GM10248 (cell line): ENCODE data around the gene RFTN1.
A peak's percentile ranks its signal among the peaks of the same experiment; 100 is the strongest.

Experiments
- CTCF ChIA-PET: fragments of 300-600 bp; sonication (Branson Sonifier 250); formaldehyde crosslinking; extraction: SDS; loops from one replicate; lab custom pipeline; 2021; ENCODE audit warnings: antibody characterized with exemption; lab: Yijun Ruan, JAX
- POLR2A ChIA-PET: fragments of 350-650 bp; sonication (Branson Sonifier 250); formaldehyde crosslinking; extraction: SDS; loops from one replicate; lab custom pipeline; 2020; ENCODE audit warnings: antibody characterized with exemption; lab: Yijun Ruan, JAX
- DNase-seq: peaks from one replicate; pipeline ENCODE4 v3.0.0; 2012; ENCODE audit errors: extremely low spot score
- CTCF ChIP-seq: IDR thresholded peaks from 2 replicates; pipeline ENCODE4 v1.5.1; 2012; ENCODE audit warnings: mild to moderate bottlenecking, low read depth; ENCODE audit errors: extremely low read depth, missing control alignments, control extremely low read depth

Gene RFTN1

GRCh38 chr3:16506451-16506850 is 7.0 kb downstream of the RFTN1 start:
- no peak for DNase-seq
- POLR2A ChIA-PET = no interaction called here
- TF ChIP-seq CTCF = no peak
- CTCF ChIA-PET = interaction anchor here (1.4 to 2.0 kb wide), 3 partner anchors 22 to 191 kb away, joined by 3 to 6 read pairs (median 4); no protein-coding TSS in a partner anchor

GRCh38 chr3:16504692-16505091 is 8.8 kb downstream of the RFTN1 start:
- POLR2A ChIA-PET = interaction anchor here (0.6 to 1.8 kb wide), 5 partner anchors 8 to 22 kb away, joined by 3 to 7 read pairs (median 3); no protein-coding TSS in a partner anchor
- no peak for TF ChIP-seq CTCF
- CTCF ChIA-PET = interaction anchor here (0.9 to 2.6 kb wide), 13 partner anchors 8 to 214 kb away, joined by 3 to 12 read pairs (median 5); partner anchors contain the start of gene RFTN1
- no peak for DNase-seq

- peak; percentile 63 for DNase-seq
- POLR2A ChIA-PET = interaction anchor here (0.6 to 1.8 kb wide), 4 partner anchors 8 to 22 kb away, joined by 3 to 7 read pairs (median 4); no protein-coding TSS in a partner anchor
- no peak for TF ChIP-seq CTCF
- CTCF ChIA-PET = interaction anchor here (0.8 to 2.6 kb wide), 14 partner anchors 8 to 213 kb away, joined by 3 to 12 read pairs (median 4); partner anchors contain the start of gene RFTN1
Observed at GRCh38 chr3:16504242-16504641, 9.3 kb downstream of the RFTN1 start.

- TF ChIP-seq CTCF = no peak
- ChIA-PET POLR2A (interaction anchor here (0.6 kb wide), 2 partner anchors 15 to 21 kb away, joined by 3 to 9 read pairs; no protein-coding TSS in a partner anchor), CTCF (interaction anchor here (0.9 to 2.6 kb wide), 5 partner anchors 9 to 213 kb away, joined by 3 to 10 read pairs (median 3); partner anchors contain the start of gene RFTN1)
- DNase-seq = no peak
Observed at GRCh38 chr3:16503191-16503776, 10.2 kb downstream of the RFTN1 start.

GRCh38 chr3:16502347-16502908 is 11.1 kb downstream of the RFTN1 start:
- no peak for DNase-seq
- POLR2A ChIA-PET = interaction anchor here (0.7 kb wide), 1 partner anchor 89 kb away, joined by 4 read pairs; no protein-coding TSS in a partner anchor
- CTCF ChIA-PET = interaction anchor here (1.3 to 2.6 kb wide), 3 partner anchors 10 to 81 kb away, joined by 3 to 8 read pairs (median 3); partner anchors contain the start of gene RFTN1
- no peak for TF ChIP-seq CTCF

- ChIA-PET POLR2A (interaction anchor here (1.2 kb wide), 1 partner anchor 8 kb away, joined by 3 read pairs; no protein-coding TSS in a partner anchor), CTCF (interaction anchor here (1.4 kb wide), 1 partner anchor 14 kb away, joined by 3 read pairs; no protein-coding TSS in a partner anchor)
- DNase-seq = no peak
- no peak for TF ChIP-seq CTCF
Observed at GRCh38 chr3:16501376-16501775, 12.1 kb downstream of the RFTN1 start.
